ENCODE data around the gene ZNF296.

ZNF296 gene

GRCh38 chr19:45082170-45082569, 5.9 kb upstream of the ZNF296 start:
- H3K4me3 ChIP-seq (ENCODE audit: low read depth, low read length), result no peak overlapping the region
- no peak for DNase-seq (ENCODE audit: low read depth)
- no peak for TF ChIP-seq CTCF (conservative IDR thresholded peaks at IDR 0.05; ENCODE audit: low read depth, low read length)

GRCh38 chr19:45079911-45080370, 3.7 kb upstream of the ZNF296 start:
- TF ChIP-seq CTCF (conservative IDR thresholded peaks at IDR 0.05; ENCODE audit: low read depth, low read length), result no peak
- peak overlapping the region; percentile 99 for H3K4me3 ChIP-seq (ENCODE audit: low read depth, low read length)
- DNase-seq (ENCODE audit: low read depth), result no peak

- peak; percentile 70 for DNase-seq (ENCODE audit: low read depth)
- peak; percentile 7 for TF ChIP-seq CTCF (conservative IDR thresholded peaks at IDR 0.05; ENCODE audit: low read depth, low read length)
- H3K4me3 ChIP-seq (ENCODE audit: low read depth, low read length), result peak within 1 kb of the TSS; percentile 99
Observed at GRCh38 chr19:45079063-45079910, 3.0 kb upstream of the ZNF296 start, which contains the start of gene GEMIN7. Gene GEMIN7 (plus strand): TSS chr19:45079260. CDS start chr19:45090115, 10,855 bp downstream.

GRCh38 chr19:45078390-45079062, 2.2 kb upstream of the ZNF296 start:
- peak overlapping the region; percentile 99 for H3K4me3 ChIP-seq (ENCODE audit: low read depth, low read length)
- no peak for DNase-seq (ENCODE audit: low read depth)
- TF ChIP-seq CTCF (conservative IDR thresholded peaks at IDR 0.05; ENCODE audit: low read depth, low read length), result no peak

DNA sequence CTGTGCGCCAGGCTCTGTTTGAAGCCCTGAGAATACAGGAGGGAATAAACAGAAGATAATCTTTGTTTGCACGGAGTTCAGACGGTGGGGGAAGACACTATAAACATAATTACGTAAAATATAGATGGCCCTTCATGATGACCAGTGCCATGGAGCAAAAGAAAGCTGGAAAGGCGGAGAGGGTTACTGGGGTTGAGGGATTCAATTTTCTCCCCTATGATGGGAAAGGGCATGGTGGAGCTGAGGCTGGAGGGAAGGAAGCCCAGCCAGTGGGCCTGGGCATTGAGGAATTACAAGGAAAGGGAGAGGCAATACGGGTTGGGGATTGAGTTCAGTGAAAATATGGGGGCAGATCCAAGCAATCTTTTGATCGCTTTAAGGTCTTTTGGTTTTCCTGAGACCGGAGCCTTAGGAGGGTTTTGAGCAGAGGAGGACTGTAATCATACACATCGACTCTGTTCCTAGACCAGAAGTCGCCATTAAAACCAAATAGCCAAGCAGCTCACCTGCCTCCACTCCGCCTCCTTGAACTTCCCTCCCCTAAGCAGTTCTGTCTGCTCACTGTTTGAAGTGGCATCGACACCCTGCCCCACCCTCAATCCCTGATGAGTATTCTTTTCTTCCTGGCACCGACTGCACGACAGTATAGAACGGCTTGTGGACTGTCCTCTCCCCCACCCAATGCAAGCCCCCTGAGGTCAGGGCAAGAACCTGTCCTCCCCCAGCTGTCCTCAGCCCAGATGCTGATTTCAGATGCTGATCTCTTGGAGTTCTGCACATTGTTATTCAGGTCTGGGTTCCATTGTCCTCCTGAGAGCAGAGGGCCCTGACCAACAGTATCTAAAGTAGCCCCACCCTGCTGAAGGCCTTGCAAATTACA, 813 bp upstream of the ZNF296 start:
- no peak for TF ChIP-seq CTCF (conservative IDR thresholded peaks at IDR 0.05; ENCODE audit: low read depth, low read length)
- H3K4me3 ChIP-seq (ENCODE audit: low read depth, low read length), result no peak overlapping the region
- DNase-seq (ENCODE audit: low read depth), result no peak

DNA sequence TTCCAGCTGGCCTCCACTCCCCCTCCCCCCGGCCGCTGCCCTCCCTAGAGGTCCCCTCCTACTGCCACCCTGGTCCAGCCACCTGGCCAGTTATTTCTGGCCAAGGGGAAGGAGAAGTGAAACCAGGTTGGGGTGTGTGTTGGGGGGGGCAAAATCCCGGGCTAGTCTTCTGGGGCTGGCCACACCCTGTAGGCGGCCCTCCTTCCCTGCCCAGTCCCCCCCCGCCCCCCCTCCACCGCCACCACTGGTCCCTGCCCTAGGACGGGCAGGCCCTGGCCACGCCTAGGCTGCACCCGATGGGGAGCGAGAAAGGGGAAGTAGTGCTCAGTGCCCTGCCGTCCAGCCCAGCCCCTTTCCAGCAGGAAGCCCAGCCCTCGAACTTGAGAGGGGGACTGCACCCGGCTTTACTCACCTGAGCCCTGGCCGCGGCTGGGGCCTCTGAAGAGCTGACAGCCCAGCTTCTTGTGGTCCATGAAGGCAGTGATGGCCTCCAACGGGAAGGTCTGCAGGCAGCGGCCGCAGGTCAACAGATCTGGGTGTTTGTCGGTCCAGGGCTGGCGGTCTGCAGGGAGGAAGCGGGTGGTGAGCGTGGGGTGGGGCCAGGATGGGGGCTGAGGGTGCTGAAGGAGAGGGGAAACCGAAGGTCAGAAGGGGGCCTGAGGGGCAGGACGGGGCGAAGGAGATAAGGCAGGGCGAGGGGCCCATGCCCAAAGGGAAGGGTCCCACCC, 813 bp downstream of the ZNF296 start:
- no peak for TF ChIP-seq CTCF (conservative IDR thresholded peaks at IDR 0.05; ENCODE audit: low read depth, low read length)
- H3K4me3 ChIP-seq (ENCODE audit: low read depth, low read length), result peak overlapping the region; percentile 54
- DNase-seq (ENCODE audit: low read depth), result peak; percentile 29
